Measurements from ENCODE around the gene USP11.
"Not testable (repeated sequence)": the region's sequence is repeated elsewhere in the genome, so short reads cannot be mapped to it uniquely, and the experiment has no call there.

USP11 gene

GRCh38 chrX:47247206-47247998 lies 14.6 kb downstream of the USP11 start:
- POLR2A ChIA-PET = no interaction called here
- CTCF ChIA-PET = no interaction called here
- no peak for DNase-seq (ENCODE audit: extremely low spot score)
- TF ChIP-seq CTCF (IDR thresholded peaks at IDR 0.05; ENCODE audit: control extremely low read depth, extremely low read depth, low read depth, missing control alignments) = no peak

- no peak for DNase-seq (ENCODE audit: extremely low spot score)
- ChIA-PET CTCF (no interaction called here), POLR2A (no interaction called here)
- no peak for TF ChIP-seq CTCF (IDR thresholded peaks at IDR 0.05; ENCODE audit: control extremely low read depth, extremely low read depth, low read depth, missing control alignments)
Observed at GRCh38 chrX:47247999-47248320, 15.2 kb downstream of the USP11 start.

- no peak for DNase-seq (ENCODE audit: extremely low spot score)
- CTCF ChIA-PET = no interaction called here
- no peak for TF ChIP-seq CTCF (IDR thresholded peaks at IDR 0.05; ENCODE audit: control extremely low read depth, extremely low read depth, low read depth, missing control alignments)
- POLR2A ChIA-PET = no interaction called here
Observed at GRCh38 chrX:47248576-47248975, 15.8 kb downstream of the USP11 start.

GRCh38 chrX:47250017-47250347 lies 17.2 kb downstream of the USP11 start:
- DNase-seq (ENCODE audit: extremely low spot score) = no peak
- ChIA-PET POLR2A (no interaction called here), CTCF (no interaction called here)
- TF ChIP-seq CTCF (IDR thresholded peaks at IDR 0.05; ENCODE audit: control extremely low read depth, extremely low read depth, low read depth, missing control alignments) = no peak

GRCh38 chrX:47257620-47258019 lies 24.8 kb downstream of the USP11 start:
- CTCF ChIA-PET = interaction anchor here (1.3 kb wide), 1 partner anchor 127 kb away, joined by 3 read pairs; no protein-coding TSS in a partner anchor
- POLR2A ChIA-PET; DNase-seq (ENCODE audit: extremely low spot score): not testable (repeated sequence)

- no peak for DNase-seq (ENCODE audit: extremely low spot score)
- no peak for TF ChIP-seq CTCF (IDR thresholded peaks at IDR 0.05; ENCODE audit: control extremely low read depth, extremely low read depth, low read depth, missing control alignments)
- CTCF ChIA-PET = no interaction called here
- POLR2A ChIA-PET = interaction anchor here (0.6 kb wide), 1 partner anchor 154 kb away, joined by 3 read pairs; no protein-coding TSS in a partner anchor
Observed at GRCh38 chrX:47264483-47265173, 31.8 kb downstream of the USP11 start.

- TF ChIP-seq CTCF (IDR thresholded peaks at IDR 0.05; ENCODE audit: control extremely low read depth, extremely low read depth, low read depth, missing control alignments) = no peak
- CTCF ChIA-PET = no interaction called here
- POLR2A ChIA-PET = no interaction called here
- DNase-seq (ENCODE audit: extremely low spot score) = no peak
Observed at GRCh38 chrX:47266643-47267042, 33.8 kb downstream of the USP11 start.
